Epidermal melanocyte (primary cell): ENCODE measurements around the gene IER5L.
A peak's percentile ranks its signal among the peaks of the same experiment; 100 is the strongest.

ENCODE experiments used
- DNase-seq: peaks from one replicate; pipeline ENCODE4 v3.0.0; 2011; ENCODE audit warnings: low spot score; ENCODE audit not compliant: insufficient read length

The IER5L gene

DNA sequence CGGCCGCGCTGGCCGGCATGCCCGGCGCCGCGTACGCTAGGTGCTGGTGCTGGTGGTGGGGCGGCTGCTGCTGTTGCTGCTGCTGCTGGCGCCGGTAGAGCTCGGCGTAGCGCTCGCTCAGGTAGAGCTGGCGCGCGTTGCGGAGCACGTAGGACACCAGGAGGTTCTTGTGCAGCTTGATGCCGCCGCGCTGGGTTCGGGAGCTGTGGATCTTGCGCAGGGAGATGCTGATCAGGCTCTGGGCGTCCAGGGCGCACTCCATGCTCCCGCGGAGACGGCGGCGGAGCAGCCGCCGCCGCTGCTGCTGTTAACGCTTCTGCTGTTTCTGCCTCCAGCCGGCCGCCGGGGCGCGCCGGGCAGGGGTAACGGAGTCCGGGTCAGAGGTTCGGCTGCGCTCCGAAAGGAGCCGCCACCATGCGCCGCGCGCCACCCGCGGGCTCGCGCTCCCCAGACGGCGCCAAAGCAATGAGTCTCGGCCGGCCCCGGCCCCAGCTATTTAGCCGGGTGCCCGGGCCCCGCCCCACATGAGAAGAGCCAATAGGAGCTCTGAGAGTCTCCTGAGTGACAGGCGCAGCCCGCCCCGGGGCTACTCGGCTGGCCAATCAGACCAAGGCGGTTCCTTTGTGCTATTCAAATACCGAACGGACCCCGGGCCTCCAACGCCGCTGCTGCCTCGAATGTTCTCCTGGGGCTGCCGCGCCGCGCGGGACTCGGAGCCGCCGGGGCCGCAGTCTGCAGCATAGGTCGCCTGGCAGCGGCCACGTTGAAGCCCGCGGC lies at the start of gene IER5L:
TSS of gene IER5L (minus strand) at position 471 of the 777 bp plus-strand sequence. CDS start at position 262, 209 bp downstream.
- peak; percentile 99 for DNase-seq

DNA sequence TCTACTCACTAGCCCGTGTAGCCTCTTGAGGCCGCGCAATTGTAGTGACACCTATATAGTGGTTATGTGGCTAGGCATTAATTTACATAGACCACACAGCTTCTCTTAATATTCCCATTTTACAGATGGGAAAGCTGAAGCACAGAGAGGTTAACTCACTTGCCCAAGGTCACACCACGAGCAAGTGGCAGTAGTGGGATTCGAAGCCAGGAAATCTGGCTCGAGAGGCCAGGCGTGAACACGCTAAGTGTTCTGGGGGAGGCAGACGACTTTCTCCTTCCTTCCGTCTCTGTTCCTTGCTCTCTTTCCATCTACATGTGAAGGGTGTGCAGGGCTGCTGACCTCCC lies 49.8 kb upstream of the IER5L start:
- DNase-seq: no peak

DNA sequence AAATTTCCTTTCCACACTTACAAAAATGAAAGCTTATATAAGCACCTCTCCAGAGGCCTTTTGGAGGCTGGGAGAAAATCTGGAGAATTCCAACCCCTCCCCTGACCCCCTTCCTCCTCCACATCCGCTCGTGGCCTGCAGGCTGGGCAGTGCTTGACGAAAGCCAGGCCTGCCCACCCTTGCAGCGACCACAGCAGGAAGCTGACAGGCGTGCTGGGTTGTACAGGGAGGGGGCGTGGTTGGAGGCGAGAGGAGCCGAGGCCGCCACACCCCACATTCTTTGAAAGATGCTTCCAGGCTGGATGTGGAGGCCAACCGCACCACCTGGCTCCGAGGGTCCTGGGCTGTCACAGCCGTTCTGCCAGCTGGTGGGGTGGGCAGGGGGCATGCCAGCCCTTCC lies 47.8 kb upstream of the IER5L start:
- DNase-seq: no peak

DNA sequence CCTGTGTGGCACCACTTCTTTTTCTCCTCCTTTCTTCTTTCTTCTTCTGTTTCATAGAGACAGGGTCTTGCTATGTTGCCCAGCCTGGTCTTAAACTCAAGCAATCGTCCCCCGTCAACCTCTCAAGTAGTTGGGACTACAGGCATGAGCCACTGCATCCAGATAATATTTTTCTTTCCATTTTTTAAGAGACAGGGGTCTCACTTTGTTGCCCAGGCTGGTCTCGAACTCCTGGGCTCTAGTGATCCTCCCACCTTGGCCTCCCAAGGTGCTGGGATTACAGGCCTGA lies 47.4 kb upstream of the IER5L start:
- DNase-seq: no peak

DNA sequence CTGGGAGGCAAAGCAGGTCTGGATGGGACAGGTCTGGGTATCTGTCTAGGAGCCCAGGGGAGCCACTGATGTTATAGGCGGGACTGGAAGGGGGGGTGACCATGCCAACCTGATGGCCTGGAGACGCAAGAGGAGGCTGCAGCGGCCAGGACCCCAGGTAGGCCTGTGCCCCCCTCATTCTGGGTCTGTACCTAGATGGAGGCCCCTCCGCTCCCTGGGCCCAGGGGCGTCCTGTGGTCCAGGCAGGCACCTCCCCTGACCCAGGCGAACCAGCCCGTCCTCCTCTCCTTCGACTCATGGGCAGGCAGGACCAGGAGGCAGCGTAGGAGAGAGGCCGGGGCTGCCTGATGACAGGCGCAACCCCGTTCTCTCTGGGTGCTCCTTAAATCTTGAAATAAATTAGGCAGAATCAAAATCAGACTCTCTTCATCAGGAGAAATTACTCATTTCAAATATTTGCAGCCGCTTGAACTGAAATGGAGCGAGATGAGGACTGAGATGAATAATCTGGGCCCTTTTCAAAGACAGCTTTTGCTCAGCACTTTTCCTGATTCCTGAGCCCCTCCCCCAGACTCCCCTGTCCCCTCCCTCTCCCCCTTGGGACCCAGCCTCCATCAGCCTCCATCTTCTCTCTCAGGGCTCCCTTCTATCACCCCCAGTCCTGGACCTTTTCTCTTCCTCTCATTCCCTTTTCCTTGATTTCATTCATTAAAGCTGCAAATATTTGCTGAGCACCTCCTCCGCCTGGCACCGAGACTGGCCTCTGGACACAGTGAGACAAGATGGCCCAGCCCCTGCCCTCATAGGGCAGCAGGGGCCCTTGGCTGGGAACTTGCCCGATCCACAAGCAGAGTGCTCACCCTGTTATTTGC lies 46.8 kb upstream of the IER5L start:
- DNase-seq: no peak

DNA sequence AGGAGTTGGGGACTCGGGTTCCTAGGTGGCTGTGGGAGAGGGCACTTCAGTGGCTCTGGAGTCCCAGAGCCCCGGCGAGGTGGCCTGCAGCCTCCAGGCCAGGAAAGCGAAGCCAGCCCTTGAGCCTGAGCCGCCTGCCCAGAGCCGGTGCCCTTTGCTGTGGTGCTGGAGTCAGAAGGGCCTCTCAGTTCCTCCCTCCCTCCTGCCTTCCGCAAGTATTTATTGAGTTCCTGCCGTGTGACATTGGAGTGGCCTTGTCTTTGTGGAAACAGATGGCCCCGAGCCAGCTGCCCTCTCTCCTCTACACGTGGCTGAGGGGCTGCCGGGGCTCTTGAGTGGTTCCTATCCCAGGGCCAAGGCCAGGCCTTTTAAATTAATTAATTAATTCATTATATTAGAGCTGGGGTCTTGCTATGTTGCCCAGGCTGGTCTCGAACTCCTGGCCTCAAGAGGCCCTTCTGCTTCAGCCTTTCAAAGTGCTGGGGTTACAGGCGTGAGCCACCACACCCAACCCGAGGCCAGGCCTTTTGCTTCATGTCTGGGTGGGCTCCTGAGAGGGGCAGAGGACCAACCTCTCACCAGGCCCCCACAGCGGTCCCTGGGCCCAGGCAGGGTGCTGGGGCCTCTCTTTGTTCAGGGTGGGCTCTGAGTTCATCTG lies 45.6 kb upstream of the IER5L start:
- DNase-seq: no peak

DNA sequence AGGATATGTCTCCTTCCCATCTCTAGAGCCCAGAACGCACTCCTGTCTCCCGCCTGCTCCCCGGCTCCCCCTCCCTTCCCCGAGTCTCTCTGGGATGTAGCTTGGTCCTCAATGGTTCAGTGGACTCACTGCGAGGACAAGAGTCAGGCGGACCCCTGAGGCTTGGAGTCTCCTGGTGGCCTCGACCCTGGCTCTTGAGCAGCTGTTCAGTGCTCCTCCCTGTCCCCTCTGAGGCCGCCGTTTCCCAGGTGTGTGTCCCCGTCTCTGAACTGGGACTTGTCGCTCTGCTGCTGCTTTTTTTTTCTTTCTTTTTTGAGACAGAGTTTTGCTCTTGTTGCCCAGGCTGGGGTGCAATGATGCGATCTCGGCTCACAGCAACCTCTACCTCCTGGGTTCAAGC lies 44.8 kb upstream of the IER5L start:
- no peak for DNase-seq

DNA sequence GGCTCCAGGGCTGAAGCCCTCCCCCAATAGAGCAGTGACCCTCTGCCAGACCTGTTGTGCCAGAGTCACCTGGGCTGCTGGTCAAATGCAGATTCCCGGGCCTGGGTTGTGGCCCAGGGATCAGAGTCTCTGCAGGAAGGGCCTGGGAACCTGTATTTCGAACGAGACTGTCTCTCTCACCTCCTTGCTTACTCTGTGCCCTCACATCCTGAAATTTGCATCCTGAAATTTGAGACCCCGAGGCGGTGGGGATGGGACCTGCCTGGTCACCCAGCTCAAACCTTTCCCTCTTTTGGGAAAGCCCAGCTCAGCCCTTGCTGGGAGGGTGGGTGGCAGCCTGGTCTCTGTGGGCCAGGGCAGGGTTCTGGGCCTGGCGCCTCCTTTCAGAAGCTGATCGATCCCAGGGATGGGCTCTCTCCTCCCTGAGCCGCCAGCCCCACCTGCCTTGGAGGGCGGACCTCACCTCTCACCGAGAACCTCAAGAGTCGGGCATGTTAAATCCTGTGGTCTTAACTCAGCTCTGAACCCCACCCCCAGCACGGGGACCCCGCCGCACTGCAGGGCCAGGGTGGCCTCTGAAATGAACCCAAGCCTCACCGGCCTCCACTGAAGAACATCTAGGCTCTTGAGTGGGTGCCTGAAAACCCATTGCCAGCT lies 44.0 kb upstream of the IER5L start:
- no peak for DNase-seq

DNA sequence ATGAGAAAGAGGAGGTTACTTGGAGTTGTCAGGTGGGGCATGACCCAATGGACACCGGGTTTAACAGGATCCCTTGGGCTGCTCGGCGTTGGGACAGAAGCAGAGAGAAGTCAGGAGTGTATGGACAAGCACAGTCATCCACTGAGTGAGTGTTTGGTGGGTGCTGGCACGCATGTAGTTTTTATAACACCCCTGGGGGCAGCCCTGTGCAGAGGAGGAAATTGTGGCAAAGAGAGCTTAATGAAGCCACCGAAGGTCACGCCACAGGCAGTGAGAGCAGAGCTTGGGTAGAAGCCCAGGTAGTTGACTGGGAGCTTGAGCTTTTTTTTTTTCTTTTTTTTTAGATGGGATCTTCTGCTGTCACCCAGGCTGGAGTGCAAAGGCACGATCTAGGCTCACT lies 43.2 kb upstream of the IER5L start:
- DNase-seq: no peak

DNA sequence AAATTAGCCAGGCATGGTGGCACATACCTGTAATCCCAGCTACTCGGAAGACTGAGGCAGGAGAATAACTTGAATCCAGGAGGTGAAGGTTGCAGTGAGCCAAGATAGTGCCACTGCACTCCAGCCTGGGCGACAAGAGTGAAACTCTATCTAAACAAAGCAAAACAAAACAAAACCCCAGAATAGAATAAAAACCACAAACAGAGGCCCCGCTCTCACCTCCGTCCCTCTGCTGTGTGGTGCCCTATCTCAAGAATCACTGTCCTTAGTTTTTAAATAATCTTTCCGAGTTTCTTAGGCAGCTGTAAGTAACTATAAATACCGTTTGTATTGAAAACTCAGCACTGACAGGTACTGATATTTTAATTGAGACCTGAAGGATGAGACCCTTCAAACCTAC lies 42.7 kb upstream of the IER5L start:
- no peak for DNase-seq

DNA sequence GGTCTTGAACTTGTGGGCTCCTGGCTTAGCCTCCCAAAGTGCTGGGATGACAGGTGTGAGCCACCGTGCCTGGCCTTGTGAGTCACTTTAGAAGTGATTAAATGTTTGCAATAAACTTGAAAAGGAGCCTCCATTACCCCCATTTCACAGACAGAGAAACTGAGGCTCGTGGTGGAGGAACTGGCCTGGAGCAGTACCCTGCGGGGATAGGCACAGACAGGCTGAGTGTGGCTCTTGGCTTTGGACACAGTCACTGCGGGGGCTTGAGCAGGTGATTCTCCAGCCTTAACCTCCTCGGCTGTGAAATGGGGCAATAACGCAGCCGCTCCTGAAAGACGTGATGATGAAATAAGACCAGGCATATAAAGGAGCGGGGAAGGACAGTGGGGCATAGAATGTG lies 40.9 kb upstream of the IER5L start:
- no peak for DNase-seq

DNA sequence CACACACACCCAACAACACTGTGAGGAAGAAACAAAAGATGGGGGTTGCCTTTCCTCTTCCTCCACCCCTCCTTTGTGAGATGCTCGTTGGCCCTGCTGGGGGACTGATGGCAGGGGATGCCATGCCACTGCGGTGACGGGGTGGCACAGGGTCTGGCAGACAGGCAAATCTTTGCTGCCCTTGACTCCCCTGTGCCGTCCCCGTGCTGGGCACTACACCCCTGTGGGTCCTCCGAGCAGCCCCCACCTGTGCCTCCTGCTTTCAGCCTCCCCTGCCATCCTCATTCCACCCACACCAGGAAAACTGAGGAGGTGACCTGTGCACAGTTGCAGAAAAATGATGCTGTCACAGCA lies 40.2 kb upstream of the IER5L start:
- no peak for DNase-seq

DNA sequence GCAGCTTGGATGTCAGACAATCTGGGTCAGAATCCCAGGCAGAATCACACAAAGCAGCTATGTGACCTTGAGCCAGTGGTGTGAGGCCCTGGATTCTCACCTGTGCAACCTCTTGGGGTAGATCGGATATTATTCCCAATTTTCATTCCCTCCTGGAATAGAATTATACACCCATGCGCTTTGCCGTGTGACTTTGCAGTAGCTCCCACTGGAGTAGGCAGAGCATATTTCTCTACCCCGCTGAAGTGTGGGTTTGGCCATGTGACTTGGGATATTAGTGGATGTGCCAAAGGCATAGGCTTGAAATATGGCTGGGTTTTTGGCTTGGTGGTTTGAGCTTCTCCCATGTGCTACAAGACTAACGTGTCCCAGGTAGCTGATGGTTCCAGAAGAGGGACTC lies 35.5 kb upstream of the IER5L start:
- DNase-seq: no peak

DNA sequence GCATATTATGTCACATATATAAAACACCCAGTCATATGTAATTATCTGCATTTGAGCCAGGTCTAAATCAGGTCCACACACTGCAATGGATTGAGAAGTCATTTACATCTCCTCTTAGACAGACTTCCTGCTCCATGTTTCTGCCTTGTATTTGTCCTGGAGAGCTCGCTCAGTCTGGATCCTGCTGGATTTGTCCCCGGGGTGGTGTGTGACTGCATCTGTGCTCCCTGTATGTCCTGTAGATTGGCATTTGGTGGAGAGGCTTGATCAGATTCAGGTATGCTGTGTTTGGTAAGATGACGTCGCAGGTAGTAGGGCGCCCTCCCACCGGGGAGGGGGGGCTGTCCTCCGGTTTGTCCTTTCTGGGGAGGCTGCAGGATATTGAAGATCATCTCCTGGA lies 33.6 kb upstream of the IER5L start:
- DNase-seq: no peak

DNA sequence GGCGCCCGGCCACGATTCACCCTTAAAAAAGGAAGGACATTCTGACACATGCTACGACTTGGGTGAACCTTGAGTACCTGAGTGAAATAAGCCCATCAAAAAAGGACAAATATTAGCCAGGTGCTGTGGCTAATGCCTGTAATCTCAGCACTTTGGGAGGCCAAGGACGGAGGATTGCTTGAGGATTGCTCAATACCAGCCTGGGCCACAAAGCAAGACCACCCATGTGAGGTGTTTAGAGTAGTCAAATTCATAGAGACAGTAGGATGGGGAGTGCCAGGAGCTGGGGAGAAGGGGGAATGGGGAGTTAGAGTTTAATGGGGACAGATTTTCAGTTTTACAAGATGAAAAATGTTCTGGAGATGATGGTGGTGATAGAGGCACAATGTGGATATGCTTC lies 32.1 kb upstream of the IER5L start:
- no peak for DNase-seq

DNA sequence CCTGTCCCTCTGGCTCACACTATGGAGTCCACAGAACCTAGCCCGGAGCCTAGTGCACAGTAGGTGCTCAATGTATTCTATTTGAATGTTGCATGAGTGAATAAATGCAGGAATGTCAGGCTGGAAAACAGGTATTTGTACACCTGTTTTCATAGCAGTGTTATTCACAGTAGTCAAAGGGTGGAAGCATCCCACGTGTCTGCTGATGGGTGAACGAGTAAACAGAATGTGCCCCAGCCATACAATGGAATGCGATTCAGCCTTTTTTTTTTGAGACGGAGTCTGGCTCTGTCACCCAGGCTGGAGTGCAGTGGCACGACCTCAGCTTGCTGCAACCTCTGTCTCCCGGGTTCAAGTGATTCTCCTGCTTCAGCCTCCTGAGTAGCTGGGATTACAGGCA lies 31.5 kb upstream of the IER5L start:
- no peak for DNase-seq

DNA sequence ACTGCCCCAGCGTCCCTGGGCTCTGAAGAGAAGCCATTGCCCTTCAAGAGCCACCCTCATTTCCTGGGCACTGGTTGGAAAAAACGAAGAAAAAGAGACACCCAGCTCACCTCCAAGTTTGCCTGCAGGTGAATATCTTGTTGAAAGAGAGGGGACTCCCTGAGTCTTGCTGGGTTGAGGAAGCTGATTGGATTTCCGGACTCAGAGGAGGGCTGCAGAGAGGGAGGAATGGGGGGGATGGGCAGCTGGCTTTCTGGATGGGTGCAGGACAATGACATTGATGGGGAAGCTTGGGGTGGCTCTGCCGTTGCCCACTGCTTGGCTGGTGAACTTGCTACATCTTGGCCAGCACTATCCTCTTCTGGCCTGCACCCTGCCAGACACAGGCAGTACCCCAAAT lies 31.0 kb upstream of the IER5L start:
- DNase-seq: no peak

DNA sequence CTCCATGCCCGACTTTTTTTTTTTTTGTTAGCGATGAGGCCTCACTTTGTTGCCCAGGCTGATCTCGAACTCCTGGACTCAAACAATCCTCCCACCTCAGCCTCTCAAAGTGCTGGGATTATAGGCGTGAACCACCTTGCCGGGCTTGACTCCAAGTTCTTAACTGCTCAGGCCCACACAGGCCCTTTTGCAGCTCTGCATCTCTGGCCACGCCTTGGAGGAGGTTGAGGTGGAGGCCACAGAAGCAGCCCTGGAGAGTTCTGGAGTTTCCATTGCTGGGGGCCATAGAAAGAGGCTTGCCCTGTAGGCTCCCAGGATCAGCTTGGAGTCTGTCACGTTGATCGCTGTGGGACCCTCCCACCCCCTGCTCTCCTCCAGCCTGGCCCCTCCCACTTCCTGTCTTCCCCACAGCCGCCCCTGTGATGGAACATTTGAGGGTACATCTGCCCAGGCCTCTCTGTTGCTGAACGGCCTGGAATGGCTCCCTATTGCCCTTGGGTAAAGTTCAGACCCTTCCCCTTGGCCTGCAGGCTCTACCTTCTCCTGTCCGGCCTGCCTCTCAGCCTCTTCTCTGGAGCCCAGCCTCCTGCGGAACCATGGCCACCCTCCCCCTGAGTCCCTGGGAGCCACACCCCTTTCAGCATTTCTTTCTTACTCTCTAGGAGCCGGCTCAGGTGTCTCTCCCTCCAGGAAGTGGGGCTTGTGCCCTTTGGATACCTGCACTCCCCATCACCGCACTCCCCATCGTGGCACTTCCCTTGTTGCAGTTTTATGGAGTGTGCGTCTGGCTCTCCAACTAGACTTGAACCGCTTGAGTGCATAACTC lies 30.4 kb upstream of the IER5L start:
- no peak for DNase-seq

DNA sequence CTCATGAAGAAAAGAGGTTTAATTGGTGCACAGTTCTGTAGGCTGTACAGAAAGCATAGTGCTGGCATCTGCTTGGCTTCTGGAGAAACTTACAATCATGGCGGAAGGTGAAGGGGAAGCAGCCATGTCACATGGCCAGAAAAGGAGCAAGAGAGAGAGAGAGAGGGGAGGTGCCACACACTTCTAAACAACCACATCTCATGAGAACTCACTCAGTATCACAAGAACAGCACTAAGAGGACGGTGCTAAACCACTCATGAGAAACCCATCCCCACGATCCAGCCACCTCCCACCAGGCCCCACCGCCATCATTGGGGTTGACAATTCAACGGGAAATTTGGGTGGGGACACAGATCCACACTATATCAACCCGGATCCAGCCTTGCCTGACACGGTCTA lies 28.8 kb upstream of the IER5L start:
- DNase-seq: no peak

DNA sequence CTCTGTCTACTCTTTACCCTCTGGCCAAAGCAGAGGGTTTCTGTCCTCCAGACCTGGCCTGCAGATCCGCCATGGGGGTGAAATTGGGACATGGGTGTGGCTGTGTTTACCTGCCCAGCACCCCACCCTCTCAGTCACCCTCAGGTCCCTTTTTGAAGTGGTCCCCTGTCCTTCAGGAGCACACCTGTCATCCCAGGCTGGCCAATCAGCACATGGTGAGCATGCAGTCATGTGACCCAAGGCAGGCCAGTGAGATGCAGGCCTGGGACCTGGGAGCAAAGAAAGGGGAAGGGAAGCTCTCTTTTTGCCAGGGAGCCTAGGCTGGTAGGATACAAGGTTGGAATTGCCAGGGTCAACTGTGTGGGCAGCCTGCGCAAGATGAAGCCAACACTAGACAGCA lies 28.3 kb upstream of the IER5L start:
- DNase-seq: no peak

DNA sequence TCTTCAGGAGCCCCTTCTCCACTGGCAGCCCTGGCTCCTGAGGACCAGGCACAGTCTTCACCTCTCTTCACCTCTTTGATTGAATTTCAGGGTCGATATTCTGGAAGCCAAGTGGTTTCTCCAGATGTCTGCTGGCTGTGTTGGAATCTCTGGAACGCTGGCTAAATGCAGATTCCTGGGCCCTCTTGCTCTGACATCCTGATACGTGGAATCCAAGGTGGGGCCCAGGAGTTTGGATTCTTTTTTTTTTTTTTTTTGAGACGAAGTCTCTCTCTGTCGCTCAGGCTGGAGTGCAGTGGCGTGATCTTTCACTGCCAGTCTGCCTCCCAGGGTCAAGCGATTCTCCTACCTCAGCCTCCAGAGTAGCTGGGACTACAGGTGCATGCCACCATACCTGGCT lies 26.8 kb upstream of the IER5L start:
- DNase-seq: no peak
